ENCODE results near the gene LY6G6C. TPM values are rescaled to one million over a fixed set of nuclear protein-coding genes. Genes with fewer than 3 reads are reported as not detected.

The LY6G6C gene
- total RNA-seq, 4 donors from 2014 or later: 1.4 TPM; not detected in 3

GRCh38 chr6:31734247-31734820 is 12.8 kb upstream of the LY6G6C start:
- peak overlapping the region; percentile 86 to 95 for H3K27ac ChIP-seq
- no peaks in the 10 kb centered on the region for H3K36me3 ChIP-seq
- no peaks in the 10 kb centered on the region for H3K9me3 ChIP-seq
- no peak for TF ChIP-seq POLR2A (IDR thresholded peaks at IDR 0.05)
- TF ChIP-seq, protein P1, sequence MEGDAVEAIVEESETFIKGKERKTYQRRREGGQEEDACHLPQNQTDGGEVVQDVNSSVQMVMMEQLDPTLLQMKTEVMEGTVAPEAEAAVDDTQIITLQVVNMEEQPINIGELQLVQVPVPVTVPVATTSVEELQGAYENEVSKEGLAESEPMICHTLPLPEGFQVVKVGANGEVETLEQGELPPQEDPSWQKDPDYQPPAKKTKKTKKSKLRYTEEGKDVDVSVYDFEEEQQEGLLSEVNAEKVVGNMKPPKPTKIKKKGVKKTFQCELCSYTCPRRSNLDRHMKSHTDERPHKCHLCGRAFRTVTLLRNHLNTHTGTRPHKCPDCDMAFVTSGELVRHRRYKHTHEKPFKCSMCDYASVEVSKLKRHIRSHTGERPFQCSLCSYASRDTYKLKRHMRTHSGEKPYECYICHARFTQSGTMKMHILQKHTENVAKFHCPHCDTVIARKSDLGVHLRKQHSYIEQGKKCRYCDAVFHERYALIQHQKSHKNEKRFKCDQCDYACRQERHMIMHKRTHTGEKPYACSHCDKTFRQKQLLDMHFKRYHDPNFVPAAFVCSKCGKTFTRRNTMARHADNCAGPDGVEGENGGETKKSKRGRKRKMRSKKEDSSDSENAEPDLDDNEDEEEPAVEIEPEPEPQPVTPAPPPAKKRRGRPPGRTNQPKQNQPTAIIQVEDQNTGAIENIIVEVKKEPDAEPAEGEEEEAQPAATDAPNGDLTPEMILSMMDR (IDR thresholded peaks at IDR 0.05): no peak
- no peaks in the 10 kb centered on the region for H3K27me3 ChIP-seq
- peaks cover 0 to 25% of the 10 kb centered on the region in 2 donors for H3K4me1 ChIP-seq
- peak overlapping the region; percentile 61 to 63 for H3K4me3 ChIP-seq
- intact Hi-C loops (cut with DNase I; ENCODE audit: low total_unique reads): loop anchor here (10.0 kb wide), 1 partner anchor 60 kb away; the partner anchor contains the start of gene VARS1
- no peak for DNase-seq

DNA sequence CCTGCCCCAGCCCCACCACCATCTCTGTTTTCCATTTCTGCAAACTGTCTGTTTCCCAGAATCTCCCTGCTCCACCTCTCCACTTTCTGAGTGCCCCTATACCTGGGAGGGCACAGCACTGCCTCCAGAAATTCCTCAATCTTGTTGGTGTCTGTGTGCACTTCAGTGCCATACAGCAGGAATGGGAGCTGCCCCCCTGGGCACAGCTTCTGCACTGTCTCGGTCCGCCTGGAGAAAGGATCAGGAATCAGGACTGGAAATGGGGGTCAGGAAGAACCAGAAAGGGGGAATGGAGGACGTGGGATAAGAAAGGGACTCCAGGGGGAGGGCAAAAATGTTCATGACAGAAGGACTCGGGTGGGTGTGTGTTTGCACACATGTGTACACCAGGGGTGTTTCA is 12.2 kb upstream of the LY6G6C start:
- intact Hi-C loops (cut with DNase I; ENCODE audit: low total_unique reads): loop anchor here (10.0 kb wide), 1 partner anchor 61 kb away; the partner anchor contains the start of gene VARS1
- DNase-seq: no peak
- Histone ChIP-seq H3K4me3 (no peak overlapping the region), H3K4me1 (peaks cover 0 to 25% of the 10 kb centered on the region in 2 donors), H3K9me3 (no peaks in the 10 kb centered on the region), H3K27ac (peak overlapping the region; percentile 86 to 95), H3K27me3 (no peaks in the 10 kb centered on the region), H3K36me3 (no peaks in the 10 kb centered on the region)
- TF ChIP-seq, protein P1 (IDR thresholded peaks at IDR 0.05): no peak
- no peak for TF ChIP-seq POLR2A (IDR thresholded peaks at IDR 0.05)

DNA sequence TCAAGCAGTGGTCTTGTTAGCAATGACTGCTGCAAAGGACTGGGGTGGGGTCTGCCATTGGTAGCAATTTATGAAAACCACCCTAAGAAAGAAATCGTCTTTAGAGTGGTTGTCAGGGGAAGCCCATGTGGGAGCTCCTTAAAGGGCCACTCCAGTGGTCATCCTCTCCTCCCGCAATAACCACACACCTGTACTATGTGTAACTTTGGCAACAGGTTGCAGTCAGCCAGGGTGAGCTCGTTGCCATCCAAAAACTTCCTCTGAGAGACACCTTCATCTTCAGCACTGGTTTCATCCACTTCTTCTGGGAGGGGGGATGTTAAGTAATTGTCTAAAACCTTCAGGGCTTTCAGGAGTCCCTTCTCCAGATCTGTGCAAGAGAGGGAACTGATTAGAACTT is 10.5 kb upstream of the LY6G6C start:
- no peaks in the 10 kb centered on the region for H3K9me3 ChIP-seq
- H3K4me1 ChIP-seq: peaks cover 6 to 25% of the 10 kb centered on the region in 2 donors
- H3K4me3 ChIP-seq: no peak overlapping the region
- no peaks in the 10 kb centered on the region for H3K27me3 ChIP-seq
- H3K36me3 ChIP-seq: no peaks in the 10 kb centered on the region
- intact Hi-C loops (cut with DNase I; ENCODE audit: low total_unique reads): loop anchor here (10.0 kb wide), 1 partner anchor 63 kb away; the partner anchor contains the start of gene VARS1
- no peak for TF ChIP-seq POLR2A (IDR thresholded peaks at IDR 0.05)
- TF ChIP-seq, protein P1 (IDR thresholded peaks at IDR 0.05): no peak
- peak overlapping the region in 1 of 2 donors; percentile 93 for H3K27ac ChIP-seq
- DNase-seq: no peak

- H3K27ac ChIP-seq: peak overlapping the region; percentile 93 to 100
- H3K9me3 ChIP-seq: no peaks in the 10 kb centered on the region
- DNase-seq: no peak
- H3K4me1 ChIP-seq: peaks cover 6 to 21% of the 10 kb centered on the region in 2 donors
- no peaks in the 10 kb centered on the region for H3K36me3 ChIP-seq
- intact Hi-C loops (cut with DNase I; ENCODE audit: low total_unique reads): loop anchor here (10.0 kb wide), 1 partner anchor 64 kb away; the partner anchor contains the start of gene VARS1
- peak overlapping the region in 1 of 2 donors; percentile 97 for H3K4me3 ChIP-seq
- no peak for TF ChIP-seq POLR2A (IDR thresholded peaks at IDR 0.05)
- TF ChIP-seq, protein P1 (IDR thresholded peaks at IDR 0.05): no peak
- H3K27me3 ChIP-seq: no peaks in the 10 kb centered on the region
Measured at GRCh38 chr6:31730631-31731086, 9.1 kb upstream of the LY6G6C start.

GRCh38 chr6:31729979-31730630 is 8.6 kb upstream of the LY6G6C start:
- Histone ChIP-seq H3K27ac (peak overlapping the region; percentile 93 to 100), H3K4me1 (peaks cover 6 to 21% of the 10 kb centered on the region in 2 donors), H3K4me3 (peak overlapping the region; percentile 65 to 97), H3K27me3 (no peaks in the 10 kb centered on the region), H3K9me3 (no peaks in the 10 kb centered on the region), H3K36me3 (no peaks in the 10 kb centered on the region)
- peak; percentile 94 to 97 for DNase-seq
- TF ChIP-seq, protein P1 (IDR thresholded peaks at IDR 0.05): no peak
- peak; percentile 84 to 93 for TF ChIP-seq POLR2A (IDR thresholded peaks at IDR 0.05)
- intact Hi-C loops (cut with DNase I; ENCODE audit: low total_unique reads): loop anchor here (10.0 kb wide), 1 partner anchor 65 kb away; the partner anchor contains the start of gene VARS1
